Superior temporal gyrus (tissue), 1 donor: ENCODE measurements around the gene IL7R.
"Not testable (repeated sequence)": the region's sequence is repeated elsewhere in the genome, so short reads cannot be mapped to it uniquely, and the experiment has no call there.

Experiments
- DNase-seq: peaks from one replicate; pipeline ENCODE4 v3.0.0-alpha.2; 2016; ENCODE audit errors: extremely low spot score

The IL7R gene

GRCh38 chr5:35842856-35843255 lies 13.8 kb upstream of the IL7R start:
- no peak for DNase-seq

- DNase-seq: not testable (repeated sequence)
Measured at GRCh38 chr5:35845508-35845907, 11.2 kb upstream of the IL7R start.

- DNase-seq: no peak
Measured at GRCh38 chr5:35847491-35847890, 9.2 kb upstream of the IL7R start.

GRCh38 chr5:35847961-35848360 lies 8.7 kb upstream of the IL7R start:
- DNase-seq: no peak

GRCh38 chr5:35849860-35850259 lies 6.8 kb upstream of the IL7R start:
- DNase-seq: no peak

- DNase-seq: no peak
Measured at GRCh38 chr5:35850967-35851680, 5.6 kb upstream of the IL7R start.

- DNase-seq: no peak
Measured at GRCh38 chr5:35852084-35852734, 4.5 kb upstream of the IL7R start.

- DNase-seq: no peak
Measured at GRCh38 chr5:35852773-35853172, 3.9 kb upstream of the IL7R start.

- no peak for DNase-seq
Measured at GRCh38 chr5:35853631-35854030, 3.1 kb upstream of the IL7R start.

- no peak for DNase-seq
Measured at GRCh38 chr5:35854248-35854647, 2.4 kb upstream of the IL7R start.

- no peak for DNase-seq
Measured at GRCh38 chr5:35855187-35855586, 1.5 kb upstream of the IL7R start.

GRCh38 chr5:35856186-35856764 lies 416 bp upstream of the IL7R start:
- not testable (repeated sequence) for DNase-seq

GRCh38 chr5:35857606-35858205 lies 1.0 kb downstream of the IL7R start:
- no peak for DNase-seq

- peak; percentile 29 for DNase-seq
Measured at GRCh38 chr5:35859101-35859661, 2.5 kb downstream of the IL7R start.

GRCh38 chr5:35860686-35861085 lies 4.0 kb downstream of the IL7R start:
- DNase-seq: no peak

GRCh38 chr5:35861718-35862117 lies 5.0 kb downstream of the IL7R start:
- DNase-seq: no peak

GRCh38 chr5:35862126-35862525 lies 5.4 kb downstream of the IL7R start:
- DNase-seq: no peak

GRCh38 chr5:35863159-35863558 lies 6.5 kb downstream of the IL7R start:
- DNase-seq: no peak

- no peak for DNase-seq
Measured at GRCh38 chr5:35867998-35868397, 11.3 kb downstream of the IL7R start.

GRCh38 chr5:35869685-35870277 lies 13.1 kb downstream of the IL7R start:
- DNase-seq: no peak

- DNase-seq: no peak
Measured at GRCh38 chr5:35870605-35871004, 13.9 kb downstream of the IL7R start.

- no peak for DNase-seq
Measured at GRCh38 chr5:35876454-35876853, 19.8 kb downstream of the IL7R start.
